Measurements from ENCODE around the gene SLC6A15. TPM values are rescaled to one million over a fixed set of nuclear protein-coding genes. Genes with fewer than 3 reads are reported as not detected.

Gene SLC6A15
- total RNA-seq (not detected), polyA plus RNA-seq (not detected)
- long read RNA-seq, donor 1: 0 reads
- long read RNA-seq, donor 2: 0 reads
- long read RNA-seq, donor 3: 0 reads

GRCh38 chr12:84912198-84913128 is at the start of gene SLC6A15:
Gene SLC6A15, minus strand, starts transcription at chr12:84912799. Its CDS starts 20,679 bp downstream, at chr12:84892120.
- ATAC-seq (peak in 1 of 4 donors; percentile 22), DNase-seq (peak in 2 of 5 donors; percentile 5 to 51)
- peaks cover 11 to 62% (median 41%) of the 10 kb centered on the region in 9 donors for H3K27me3 ChIP-seq
- no peaks in the 10 kb centered on the region for H3K36me3 ChIP-seq
- no peak for TF ChIP-seq CTCF (IDR thresholded peaks at IDR 0.05)
- TF ChIP-seq POLR2A (IDR thresholded peaks at IDR 0.05): no peak
- H3K4me1 ChIP-seq: peaks cover 0 to 27% (median 4%) of the 10 kb centered on the region in 12 donors
- 2 to 4% (median 2%) methylated on average over 25 to 67 of the region's 67 CpGs for WGBS, 4 donors
- intact Hi-C loops (cut with DNase I): no loop called here
- H3K27ac ChIP-seq: no peak within 1 kb of the TSS
- no peaks in the 10 kb centered on the region for H3K9me3 ChIP-seq
- peak within 1 kb of the TSS in 9 of 12 donors; percentile 27 to 51 (median 37) for H3K4me3 ChIP-seq

- DNase-seq: no peak
- no peaks in the 10 kb centered on the region for H3K36me3 ChIP-seq
- H3K27ac ChIP-seq: no peak overlapping the region
- no peak overlapping the region for H3K4me3 ChIP-seq
- no peak for TF ChIP-seq POLR2A (IDR thresholded peaks at IDR 0.05)
- no peak for TF ChIP-seq CTCF (IDR thresholded peaks at IDR 0.05)
- no peaks in the 10 kb centered on the region for H3K27me3 ChIP-seq
- peaks cover 0 to 3% (median 0%) of the 10 kb centered on the region in 12 donors for H3K9me3 ChIP-seq
- intact Hi-C loops (cut with DNase I): no loop called here
- ATAC-seq: no peak
- 64 to 75% (median 67%) methylated on average over 1 of the region's 1 CpG for WGBS, 4 donors
- H3K4me1 ChIP-seq: no peaks in the 10 kb centered on the region
These were observed 48.3 kb upstream of the SLC6A15 start for GRCh38 chr12:84960918-84961317.

GRCh38 chr12:84955298-84955697 is 42.7 kb upstream of the SLC6A15 start:
- intact Hi-C loops (cut with DNase I): no loop called here
- Histone ChIP-seq H3K4me3 (no peak overlapping the region), H3K4me1 (no peaks in the 10 kb centered on the region), H3K27ac (no peak overlapping the region), H3K27me3 (no peaks in the 10 kb centered on the region), H3K9me3 (peaks cover 0 to 3% (median 0%) of the 10 kb centered on the region in 12 donors), H3K36me3 (no peaks in the 10 kb centered on the region)
- ATAC-seq: no peak
- 62 to 67% (median 66%) methylated on average over 4 of the region's 4 CpGs for WGBS, 4 donors
- DNase-seq: no peak
- TF ChIP-seq CTCF (IDR thresholded peaks at IDR 0.05) (no peak), POLR2A (IDR thresholded peaks at IDR 0.05) (no peak)

GRCh38 chr12:84954415-84954814 is 41.8 kb upstream of the SLC6A15 start:
- H3K9me3 ChIP-seq: peaks cover 0 to 3% (median 0%) of the 10 kb centered on the region in 12 donors
- ATAC-seq: no peak
- intact Hi-C loops (cut with DNase I): no loop called here
- no peaks in the 10 kb centered on the region for H3K4me1 ChIP-seq
- no peaks in the 10 kb centered on the region for H3K27me3 ChIP-seq
- H3K4me3 ChIP-seq: no peak overlapping the region
- H3K36me3 ChIP-seq: no peaks in the 10 kb centered on the region
- H3K27ac ChIP-seq: no peak overlapping the region
- TF ChIP-seq POLR2A (IDR thresholded peaks at IDR 0.05): no peak
- 33 to 55% (median 44%) methylated on average over 1 of the region's 1 CpG for WGBS, 4 donors
- DNase-seq: no peak

All from heart left ventricle (tissue), 16 donors.